HEK293T (cell line): Measurements from ENCODE around the gene RPL18A.

ENCODE experiments used
- ARNT ChIP-seq: fragments of 450-650 bp; IDR thresholded peaks from 2 replicates; pipeline ENCODE4 v1.6.1; 2017; ENCODE audit warnings: mild to moderate bottlenecking
- CTBP1 ChIP-seq: fragments of 450-650 bp; IDR thresholded peaks from 2 replicates; pipeline ENCODE4 v1.6.1; 2016; ENCODE audit warnings: borderline replicate concordance
- ELF4 ChIP-seq: fragments of 450-650 bp; IDR thresholded peaks from 2 replicates; pipeline ENCODE4 v1.6.1; 2017; ENCODE audit warnings: antibody characterized with exemption
- FOXA1 ChIP-seq: fragments of 450-650 bp; IDR thresholded peaks from 2 replicates; pipeline ENCODE4 v1.6.1; 2016; ENCODE audit warnings: mild to moderate bottlenecking
- FOXK2 ChIP-seq: fragments of 450-650 bp; IDR thresholded peaks from 2 replicates; pipeline ENCODE4 v1.6.1; 2016; ENCODE audit warnings: mild to moderate bottlenecking
- FOXM1 ChIP-seq: fragments of 450-650 bp; IDR thresholded peaks from 2 replicates; pipeline ENCODE4 v1.6.1; 2017; ENCODE audit warnings: mild to moderate bottlenecking, borderline replicate concordance
- HDGF ChIP-seq: fragments of 450-650 bp; IDR thresholded peaks from 2 replicates; pipeline ENCODE4 v1.6.1; 2017; ENCODE audit warnings: antibody characterized with exemption, borderline replicate concordance
- NFRKB ChIP-seq: fragments of 450-650 bp; IDR thresholded peaks from 2 replicates; pipeline ENCODE4 v1.6.1; 2016; ENCODE audit warnings: mild to moderate bottlenecking, moderate library complexity
- SP1 ChIP-seq: fragments of 450-650 bp; IDR thresholded peaks from 2 replicates; pipeline ENCODE4 v1.6.1; 2017

GRCh38 chr19:17830567-17831418 is 28.9 kb upstream of the RPL18A start:
- no peak for TF ChIP-seq SP1
- no peak for TF ChIP-seq FOXM1
- no peak for TF ChIP-seq FOXA1
- TF ChIP-seq HDGF = no peak
- no peak for TF ChIP-seq ARNT
- TF ChIP-seq NFRKB = no peak
- TF ChIP-seq CTBP1 = no peak
- TF ChIP-seq ELF4 = no peak
- no peak for TF ChIP-seq FOXK2
